ENCODE measurements around the gene CSF3. TPM values are rescaled to one million over a fixed set of nuclear protein-coding genes. Genes with fewer than 3 reads are reported as not detected.

Gene CSF3
- total and polyA plus RNA-seq, 2 of the 13 experiments (the other 11 are each of a cell fraction or from before 2014, with no cell fraction given): 0.09 TPM; not detected in 1

DNA sequence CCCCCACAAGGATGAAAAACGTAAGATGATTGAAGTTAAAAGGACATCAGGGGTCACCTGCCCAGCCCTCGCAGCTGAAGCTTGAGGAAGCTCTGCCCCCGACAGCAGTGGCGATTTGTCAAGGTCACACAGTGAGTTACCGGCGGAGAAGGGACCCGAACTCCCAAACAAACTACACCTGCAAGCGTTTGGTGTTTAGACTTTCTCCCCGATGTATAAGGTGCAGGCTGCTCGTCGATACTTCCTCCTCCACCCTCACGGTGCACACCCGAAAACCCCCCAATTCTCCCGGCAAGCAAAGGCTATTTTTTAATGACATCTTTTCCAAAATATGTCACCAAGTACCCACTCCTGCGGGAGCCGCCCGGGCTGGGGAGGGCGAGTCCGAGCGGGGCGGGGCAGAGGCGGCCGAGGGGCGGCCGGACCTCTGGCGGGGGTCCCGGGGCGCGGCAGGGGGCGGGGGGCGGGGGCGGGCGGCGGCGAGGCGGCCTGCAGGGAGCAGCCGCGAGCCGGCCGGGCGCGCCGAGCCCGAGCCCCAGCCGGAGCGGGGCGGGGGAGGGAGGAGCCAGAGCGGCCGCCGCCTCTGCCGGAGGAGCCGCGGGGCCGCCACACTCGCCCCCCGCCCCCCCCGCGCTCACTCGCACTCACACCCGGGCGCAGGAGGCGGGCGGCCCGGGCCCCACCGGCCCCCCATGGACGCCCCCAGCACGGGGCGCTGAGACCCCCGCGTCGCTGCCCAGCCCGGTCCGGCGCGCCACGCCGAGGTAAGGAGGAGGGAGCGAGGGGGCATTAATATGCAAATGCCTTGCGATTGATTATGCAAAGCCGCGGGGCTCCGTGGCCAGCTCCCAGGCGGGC is 47.3 kb downstream of the CSF3 start, which contains the start of gene THRA (continued):
- TF ChIP-seq ONECUT2 (CRISPR knock-in tag; IDR thresholded peaks at IDR 0.05): 0 out of 2 replicates have a peak, but pooled peaks have one; percentile 48
- TF ChIP-seq GFI1 (CRISPR knock-in tag; IDR thresholded peaks at IDR 0.05; ENCODE audit: borderline replicate concordance): no peak
- TF ChIP-seq DR1 (CRISPR knock-in tag; IDR thresholded peaks at IDR 0.05): no peak
- no peak for TF ChIP-seq ZNF335 (CRISPR knock-in tag; IDR thresholded peaks at IDR 0.05)
- no peak for TF ChIP-seq AKAP8 (CRISPR knock-in tag; IDR thresholded peaks at IDR 0.05)
- TF ChIP-seq, protein P1, sequence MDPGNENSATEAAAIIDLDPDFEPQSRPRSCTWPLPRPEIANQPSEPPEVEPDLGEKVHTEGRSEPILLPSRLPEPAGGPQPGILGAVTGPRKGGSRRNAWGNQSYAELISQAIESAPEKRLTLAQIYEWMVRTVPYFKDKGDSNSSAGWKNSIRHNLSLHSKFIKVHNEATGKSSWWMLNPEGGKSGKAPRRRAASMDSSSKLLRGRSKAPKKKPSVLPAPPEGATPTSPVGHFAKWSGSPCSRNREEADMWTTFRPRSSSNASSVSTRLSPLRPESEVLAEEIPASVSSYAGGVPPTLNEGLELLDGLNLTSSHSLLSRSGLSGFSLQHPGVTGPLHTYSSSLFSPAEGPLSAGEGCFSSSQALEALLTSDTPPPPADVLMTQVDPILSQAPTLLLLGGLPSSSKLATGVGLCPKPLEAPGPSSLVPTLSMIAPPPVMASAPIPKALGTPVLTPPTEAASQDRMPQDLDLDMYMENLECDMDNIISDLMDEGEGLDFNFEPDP (CRISPR knock-in tag; conservative IDR thresholded peaks at IDR 0.05): no peak
- TF ChIP-seq, protein P2, sequence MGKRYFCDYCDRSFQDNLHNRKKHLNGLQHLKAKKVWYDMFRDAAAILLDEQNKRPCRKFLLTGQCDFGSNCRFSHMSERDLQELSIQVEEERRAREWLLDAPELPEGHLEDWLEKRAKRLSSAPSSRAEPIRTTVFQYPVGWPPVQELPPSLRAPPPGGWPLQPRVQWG (CRISPR knock-in tag; IDR thresholded peaks at IDR 0.05; ENCODE audit: borderline replicate concordance, low read depth): no peak
- TF ChIP-seq ZNF670 (CRISPR knock-in tag; IDR thresholded peaks at IDR 0.05; ENCODE audit: borderline replicate concordance): no peak
- no peak for TF ChIP-seq ZNF138 (CRISPR knock-in tag; IDR thresholded peaks at IDR 0.05; ENCODE audit: low read depth)
- no peak for TF ChIP-seq ARHGAP35 (CRISPR knock-in tag; IDR thresholded peaks at IDR 0.05; ENCODE audit: borderline replicate concordance)
- no peak for TF ChIP-seq ZNF550 (CRISPR knock-in tag; IDR thresholded peaks at IDR 0.05; ENCODE audit: borderline replicate concordance)
- TF ChIP-seq, protein P3, sequence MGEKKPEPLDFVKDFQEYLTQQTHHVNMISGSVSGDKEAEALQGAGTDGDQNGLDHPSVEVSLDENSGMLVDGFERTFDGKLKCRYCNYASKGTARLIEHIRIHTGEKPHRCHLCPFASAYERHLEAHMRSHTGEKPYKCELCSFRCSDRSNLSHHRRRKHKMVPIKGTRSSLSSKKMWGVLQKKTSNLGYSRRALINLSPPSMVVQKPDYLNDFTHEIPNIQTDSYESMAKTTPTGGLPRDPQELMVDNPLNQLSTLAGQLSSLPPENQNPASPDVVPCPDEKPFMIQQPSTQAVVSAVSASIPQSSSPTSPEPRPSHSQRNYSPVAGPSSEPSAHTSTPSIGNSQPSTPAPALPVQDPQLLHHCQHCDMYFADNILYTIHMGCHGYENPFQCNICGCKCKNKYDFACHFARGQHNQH (CRISPR knock-in tag; IDR thresholded peaks at IDR 0.05): no peak
- TF ChIP-seq, protein P4, sequence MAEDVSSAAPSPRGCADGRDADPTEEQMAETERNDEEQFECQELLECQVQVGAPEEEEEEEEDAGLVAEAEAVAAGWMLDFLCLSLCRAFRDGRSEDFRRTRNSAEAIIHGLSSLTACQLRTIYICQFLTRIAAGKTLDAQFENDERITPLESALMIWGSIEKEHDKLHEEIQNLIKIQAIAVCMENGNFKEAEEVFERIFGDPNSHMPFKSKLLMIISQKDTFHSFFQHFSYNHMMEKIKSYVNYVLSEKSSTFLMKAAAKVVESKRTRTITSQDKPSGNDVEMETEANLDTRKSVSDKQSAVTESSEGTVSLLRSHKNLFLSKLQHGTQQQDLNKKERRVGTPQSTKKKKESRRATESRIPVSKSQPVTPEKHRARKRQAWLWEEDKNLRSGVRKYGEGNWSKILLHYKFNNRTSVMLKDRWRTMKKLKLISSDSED (CRISPR knock-in tag; IDR thresholded peaks at IDR 0.05): no peak
- TF ChIP-seq NFE2L2 (IDR thresholded peaks at IDR 0.05; ENCODE audit: low read length): no peak
- no peak for TF ChIP-seq HIVEP1 (CRISPR knock-in tag; IDR thresholded peaks at IDR 0.05)
- no peak for TF ChIP-seq HMG20A (CRISPR knock-in tag; IDR thresholded peaks at IDR 0.05; ENCODE audit: borderline replicate concordance)
- TF ChIP-seq ZNF235 (CRISPR knock-in tag; IDR thresholded peaks at IDR 0.05; ENCODE audit: borderline replicate concordance): no peak
- no peak for TF ChIP-seq ZNF562 (CRISPR knock-in tag; IDR thresholded peaks at IDR 0.05; ENCODE audit: borderline replicate concordance)
- TF ChIP-seq ZNF207 (IDR thresholded peaks at IDR 0.05; ENCODE audit: borderline replicate concordance): no peak
- no peak for TF ChIP-seq ZNF121 (CRISPR knock-in tag; IDR thresholded peaks at IDR 0.05)
- TF ChIP-seq, protein P5, sequence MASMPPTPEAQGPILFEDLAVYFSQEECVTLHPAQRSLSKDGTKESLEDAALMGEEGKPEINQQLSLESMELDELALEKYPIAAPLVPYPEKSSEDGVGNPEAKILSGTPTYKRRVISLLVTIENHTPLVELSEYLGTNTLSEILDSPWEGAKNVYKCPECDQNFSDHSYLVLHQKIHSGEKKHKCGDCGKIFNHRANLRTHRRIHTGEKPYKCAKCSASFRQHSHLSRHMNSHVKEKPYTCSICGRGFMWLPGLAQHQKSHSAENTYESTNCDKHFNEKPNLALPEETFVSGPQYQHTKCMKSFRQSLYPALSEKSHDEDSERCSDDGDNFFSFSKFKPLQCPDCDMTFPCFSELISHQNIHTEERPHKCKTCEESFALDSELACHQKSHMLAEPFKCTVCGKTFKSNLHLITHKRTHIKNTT (CRISPR knock-in tag; IDR thresholded peaks at IDR 0.05): no peak
- TF ChIP-seq ZFP36L2 (CRISPR knock-in tag; IDR thresholded peaks at IDR 0.05): no peak
- TF ChIP-seq ZC3H13 (CRISPR knock-in tag; IDR thresholded peaks at IDR 0.05): no peak
- TF ChIP-seq SALL1 (CRISPR knock-in tag; IDR thresholded peaks at IDR 0.05): no peak

Data from HepG2 (cell line).